Measurements from ENCODE around the gene PRICKLE4. TPM values are rescaled to one million over a fixed set of nuclear protein-coding genes. Genes with fewer than 3 reads are reported as not detected.
A peak's percentile ranks its signal among the peaks of the same experiment; 100 is the strongest.

PRICKLE4 gene
- total and polyA plus RNA-seq, 10 donors = 0.41 to 32.8 (median 10.6) TPM

- no peaks in the 10 kb centered on the region for H3K27me3 ChIP-seq (replicated peaks in 1 of 7)
- intact Hi-C loops (cut with DNase I; ENCODE audit: low total_unique reads) = no loop called here
- no peak overlapping the region for H3K4me3 ChIP-seq
- H3K4me1 ChIP-seq = no peaks in the 10 kb centered on the region
- no peaks in the 10 kb centered on the region for H3K9me3 ChIP-seq
- 90 to 100% (median 97%) methylated on average over 3 of the region's 3 CpGs for WGBS, 5 donors
- H3K36me3 ChIP-seq = no peaks in the 10 kb centered on the region
- DNase-seq = no peak
- no peak for TF ChIP-seq POLR2A (IDR thresholded peaks at IDR 0.05)
- TF ChIP-seq POLR2AphosphoS5 (IDR thresholded peaks at IDR 0.05) = no peak
- no peak for TF ChIP-seq CTCF (IDR thresholded peaks at IDR 0.05 in 8 of 11, conservative IDR thresholded peaks at IDR 0.05 in 3 of 11)
- H3K27ac ChIP-seq = no peak overlapping the region
These were observed 30.2 kb upstream of the PRICKLE4 start for GRCh38 chr6:41750374-41750773.

- intact Hi-C loops (cut with DNase I; ENCODE audit: low total_unique reads) = no loop called here
- no peak overlapping the region for H3K27ac ChIP-seq
- DNase-seq = no peak
- no peaks in the 10 kb centered on the region for H3K9me3 ChIP-seq
- peaks cover 0 to 5% (median 0%) of the 10 kb centered on the region in 7 donors for H3K27me3 ChIP-seq (replicated peaks in 1 of 7)
- H3K36me3 ChIP-seq = no peaks in the 10 kb centered on the region
- no peak for TF ChIP-seq CTCF (IDR thresholded peaks at IDR 0.05 in 8 of 11, conservative IDR thresholded peaks at IDR 0.05 in 3 of 11)
- TF ChIP-seq POLR2AphosphoS5 (IDR thresholded peaks at IDR 0.05) = no peak
- TF ChIP-seq POLR2A (IDR thresholded peaks at IDR 0.05) = no peak
- no peaks in the 10 kb centered on the region for H3K4me1 ChIP-seq
- WGBS, 5 donors = 83 to 89% (median 85%) methylated on average over 4 of the region's 4 CpGs
- no peak overlapping the region for H3K4me3 ChIP-seq
These were observed 24.7 kb upstream of the PRICKLE4 start for GRCh38 chr6:41755895-41756294.

- H3K4me3 ChIP-seq = no peak overlapping the region
- TF ChIP-seq CTCF (IDR thresholded peaks at IDR 0.05 in 8 of 11, conservative IDR thresholded peaks at IDR 0.05 in 3 of 11) (no peak), POLR2AphosphoS5 (IDR thresholded peaks at IDR 0.05) (no peak)
- no peaks in the 10 kb centered on the region for H3K36me3 ChIP-seq
- DNase-seq = no peak
- no peaks in the 10 kb centered on the region for H3K9me3 ChIP-seq
- no peaks in the 10 kb centered on the region for H3K4me1 ChIP-seq
- intact Hi-C loops (cut with DNase I; ENCODE audit: low total_unique reads) = no loop called here
- H3K27ac ChIP-seq = no peak overlapping the region
- peaks cover 0 to 5% (median 0%) of the 10 kb centered on the region in 7 donors for H3K27me3 ChIP-seq (replicated peaks in 1 of 7)
- 32 to 48% (median 45%) methylated on average over 7 to 13 of the region's 13 CpGs for WGBS, 5 donors
These were observed 24.2 kb upstream of the PRICKLE4 start for GRCh38 chr6:41756354-41756753.

- 81 to 94% (median 89%) methylated on average over 6 of the region's 6 CpGs for WGBS, 5 donors
- Histone ChIP-seq H3K9me3 (no peaks in the 10 kb centered on the region), H3K27ac (no peak overlapping the region), H3K4me1 (no peaks in the 10 kb centered on the region), H3K4me3 (no peak overlapping the region), H3K27me3 (replicated peaks in 1 of 7) (peaks cover 0 to 5% (median 0%) of the 10 kb centered on the region in 7 donors), H3K36me3 (no peaks in the 10 kb centered on the region)
- intact Hi-C loops (cut with DNase I; ENCODE audit: low total_unique reads) = no loop called here
- DNase-seq = peak; percentile 40
- TF ChIP-seq CTCF (IDR thresholded peaks at IDR 0.05 in 8 of 11, conservative IDR thresholded peaks at IDR 0.05 in 3 of 11) (no peak), POLR2AphosphoS5 (IDR thresholded peaks at IDR 0.05) (no peak), POLR2A (IDR thresholded peaks at IDR 0.05) (no peak)
These were observed 23.3 kb upstream of the PRICKLE4 start for GRCh38 chr6:41757271-41757670.

Data from spleen (tissue), 11 donors.